Astrocyte (in vitro differentiated cells and primary cell): Measurements from ENCODE around the gene TMEM63C. TPM values are rescaled to one million over a fixed set of nuclear protein-coding genes. Genes with fewer than 3 reads are reported as not detected.

ENCODE experiments used
- DNase-seq: peaks from one replicate; pipeline ENCODE4 v3.0.0-alpha.2; 2010; ENCODE audit warnings: low read depth
- FAIRE-seq: peaks from 2 replicates; lab custom pipeline; 2011; peaks lifted over from hg19 to GRCh38; lab: Jason Lieb, UNC
- H2AFZ ChIP-seq: 2 replicates; pipeline ENCODE4 v1.6.0; 2012; ENCODE audit warnings: low read depth, low read length, inconsistent platforms
- H3K27ac ChIP-seq: 2 replicates; pipeline ENCODE4 v1.5.1; 2011; ENCODE audit warnings: low read depth, low read length, inconsistent platforms
- H3K27me3 ChIP-seq: 2 replicates; pipeline ENCODE4 v1.6.0; 2011; ENCODE audit warnings: low read length, inconsistent platforms; ENCODE audit not compliant: insufficient read depth
- H3K36me3 ChIP-seq: 2 replicates; pipeline ENCODE4 v1.5.1; 2011; ENCODE audit warnings: low read length, inconsistent platforms; ENCODE audit not compliant: insufficient read depth
- H3K4me1 ChIP-seq: 2 replicates; pipeline ENCODE4 v1.5.1; 2011; ENCODE audit warnings: low read length, inconsistent platforms; ENCODE audit not compliant: insufficient read depth
- H3K4me2 ChIP-seq: 2 replicates; pipeline ENCODE4 v1.6.0; 2012; ENCODE audit warnings: low read length, inconsistent platforms
- H3K4me3 ChIP-seq: 2 replicates; pipeline ENCODE4 v1.5.1; 2011; ENCODE audit warnings: low read depth, mild to moderate bottlenecking, low read length, inconsistent platforms; ENCODE audit not compliant: insufficient read depth
- H3K79me2 ChIP-seq: 2 replicates; pipeline ENCODE4 v1.6.0; 2012; ENCODE audit warnings: mild to moderate bottlenecking, low read length, inconsistent platforms; ENCODE audit not compliant: insufficient read depth
- H3K9ac ChIP-seq: 2 replicates; pipeline ENCODE4 v1.6.0; 2012; ENCODE audit warnings: mild to moderate bottlenecking, low read length, inconsistent platforms
- H3K9me3 ChIP-seq: 2 replicates; pipeline ENCODE4 v1.5.1; 2012; ENCODE audit warnings: low read depth, mild to moderate bottlenecking, low read length, inconsistent platforms; ENCODE audit not compliant: insufficient read depth
- H4K20me1 ChIP-seq: 2 replicates; pipeline ENCODE4 v1.6.0; 2012; ENCODE audit warnings: low read length, inconsistent platforms; ENCODE audit not compliant: insufficient read depth
- H3K27ac Mint-ChIP-seq: one replicate; pipeline ENCODE4 v1.8.0; 2021; ENCODE audit warnings: mild to moderate bottlenecking, mixed read lengths; ENCODE audit not compliant: unreplicated experiment
- H3K27me3 Mint-ChIP-seq: one replicate; pipeline ENCODE4 v1.8.0; 2021; ENCODE audit warnings: low read depth, mixed read lengths; ENCODE audit not compliant: unreplicated experiment
- H3K36me3 Mint-ChIP-seq: one replicate; pipeline ENCODE4 v1.8.0; 2021; ENCODE audit warnings: low read depth, mixed read lengths; ENCODE audit not compliant: unreplicated experiment
- H3K4me1 Mint-ChIP-seq: one replicate; pipeline ENCODE4 v1.8.0; 2021; ENCODE audit warnings: low read depth, mixed read lengths; ENCODE audit not compliant: unreplicated experiment
- H3K4me3 Mint-ChIP-seq: one replicate; pipeline ENCODE4 v1.8.0; 2021; ENCODE audit warnings: mild to moderate bottlenecking, moderate library complexity, mixed read lengths; ENCODE audit not compliant: unreplicated experiment
- H3K9me3 Mint-ChIP-seq: one replicate; pipeline ENCODE4 v1.8.0; 2021; ENCODE audit warnings: mild to moderate bottlenecking, mixed read lengths; ENCODE audit not compliant: unreplicated experiment
- EZH2 ChIP-seq: IDR thresholded peaks from 2 replicates; pipeline ENCODE4 v1.6.1; 2012; ENCODE audit warnings: mild to moderate bottlenecking, low read length, inconsistent platforms; ENCODE audit not compliant: insufficient read depth
- total RNA-seq: library from RNA; stranded (reverse); gene quantifications from 2 replicates; pipeline ENCODE4 v1.2.1, GENCODE V29; 2021
- TF ChIP-seq, protein P1 (sequence below): IDR thresholded peaks from 2 replicates; pipeline ENCODE4 v1.5.1; 2011; ENCODE audit warnings: low read depth, mild to moderate bottlenecking, inconsistent platforms, low read length, moderate library complexity; ENCODE audit not compliant: insufficient read depth

Gene TMEM63C
- total RNA-seq, 1 donor from 2014 or later = 11.3 TPM

DNA sequence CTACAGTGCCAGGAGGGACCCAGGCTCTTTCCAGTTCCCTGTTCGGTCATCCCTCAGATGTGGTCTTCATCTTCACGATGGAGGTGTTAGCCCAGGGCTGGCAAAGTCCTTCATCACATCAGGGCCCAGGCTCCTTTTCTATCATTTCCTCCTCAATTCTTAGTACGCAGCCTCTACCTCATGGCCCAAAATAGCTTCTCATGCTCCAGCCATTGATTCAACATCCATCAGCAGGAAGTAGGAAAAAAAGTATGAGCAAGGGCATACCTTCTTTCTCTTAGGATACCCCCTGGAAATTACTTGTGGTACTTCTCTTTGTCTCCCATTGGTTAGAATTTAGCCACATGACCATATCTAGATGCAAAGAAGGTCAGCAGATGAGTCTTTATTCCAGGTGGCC is 27.8 kb upstream of the TMEM63C start:
- H3K9me3 Mint-ChIP-seq = no peaks in the 10 kb centered on the region
- no peak overlapping the region for H3K4me3 ChIP-seq
- no peak overlapping the region for H3K4me3 Mint-ChIP-seq
- no peaks in the 10 kb centered on the region for H3K79me2 ChIP-seq
- peaks cover 6% of the 10 kb centered on the region for H3K4me1 ChIP-seq
- H3K4me2 ChIP-seq = no peak overlapping the region
- no peak overlapping the region for H3K27ac ChIP-seq
- no peaks in the 10 kb centered on the region for H4K20me1 ChIP-seq
- no peak overlapping the region for H3K9ac ChIP-seq
- TF ChIP-seq, protein P1, sequence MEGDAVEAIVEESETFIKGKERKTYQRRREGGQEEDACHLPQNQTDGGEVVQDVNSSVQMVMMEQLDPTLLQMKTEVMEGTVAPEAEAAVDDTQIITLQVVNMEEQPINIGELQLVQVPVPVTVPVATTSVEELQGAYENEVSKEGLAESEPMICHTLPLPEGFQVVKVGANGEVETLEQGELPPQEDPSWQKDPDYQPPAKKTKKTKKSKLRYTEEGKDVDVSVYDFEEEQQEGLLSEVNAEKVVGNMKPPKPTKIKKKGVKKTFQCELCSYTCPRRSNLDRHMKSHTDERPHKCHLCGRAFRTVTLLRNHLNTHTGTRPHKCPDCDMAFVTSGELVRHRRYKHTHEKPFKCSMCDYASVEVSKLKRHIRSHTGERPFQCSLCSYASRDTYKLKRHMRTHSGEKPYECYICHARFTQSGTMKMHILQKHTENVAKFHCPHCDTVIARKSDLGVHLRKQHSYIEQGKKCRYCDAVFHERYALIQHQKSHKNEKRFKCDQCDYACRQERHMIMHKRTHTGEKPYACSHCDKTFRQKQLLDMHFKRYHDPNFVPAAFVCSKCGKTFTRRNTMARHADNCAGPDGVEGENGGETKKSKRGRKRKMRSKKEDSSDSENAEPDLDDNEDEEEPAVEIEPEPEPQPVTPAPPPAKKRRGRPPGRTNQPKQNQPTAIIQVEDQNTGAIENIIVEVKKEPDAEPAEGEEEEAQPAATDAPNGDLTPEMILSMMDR = no peak
- no peak for TF ChIP-seq EZH2
- no peak overlapping the region for H3K27ac Mint-ChIP-seq
- no peaks in the 10 kb centered on the region for H3K36me3 Mint-ChIP-seq
- no peaks in the 10 kb centered on the region for H3K36me3 ChIP-seq
- no peaks in the 10 kb centered on the region for H3K9me3 ChIP-seq
- H2AFZ ChIP-seq = no peak overlapping the region
- peaks cover 10% of the 10 kb centered on the region for H3K27me3 Mint-ChIP-seq
- DNase-seq (no peak), FAIRE-seq (no peak)
- peaks cover 21% of the 10 kb centered on the region for H3K27me3 ChIP-seq
- peaks cover 3% of the 10 kb centered on the region for H3K4me1 Mint-ChIP-seq

DNA sequence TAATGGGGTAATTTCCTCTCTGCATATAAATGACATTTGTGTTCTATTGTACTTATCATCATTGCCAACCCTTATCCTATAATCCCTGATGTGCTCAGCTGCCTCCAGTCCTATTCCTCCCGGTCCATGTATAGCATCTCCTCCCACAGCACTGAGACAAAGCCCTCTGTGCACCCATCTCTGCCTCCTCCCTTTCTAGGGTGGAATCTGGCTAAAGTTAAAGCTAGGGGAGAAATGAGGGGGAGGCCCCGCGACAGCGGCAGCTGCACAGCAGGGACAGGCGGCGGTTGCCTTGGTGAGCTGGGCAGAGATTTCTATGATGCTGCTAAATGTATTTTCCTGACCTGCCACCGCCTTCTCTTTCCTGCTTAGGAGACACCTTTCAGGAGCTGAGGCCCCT is 27.2 kb upstream of the TMEM63C start:
- Histone ChIP-seq H2AFZ (no peak overlapping the region), H3K79me2 (no peaks in the 10 kb centered on the region), H3K9me3 (no peaks in the 10 kb centered on the region), H4K20me1 (no peaks in the 10 kb centered on the region), H3K4me1 (peaks cover 6% of the 10 kb centered on the region), H3K27ac (no peak overlapping the region), H3K27me3 (peaks cover 21% of the 10 kb centered on the region), H3K4me2 (no peak overlapping the region), H3K9ac (no peak overlapping the region), H3K4me3 (no peak overlapping the region), H3K36me3 (no peaks in the 10 kb centered on the region)
- no peak overlapping the region for H3K4me3 Mint-ChIP-seq
- H3K9me3 Mint-ChIP-seq = no peaks in the 10 kb centered on the region
- H3K27me3 Mint-ChIP-seq = peaks cover 10% of the 10 kb centered on the region
- DNase-seq (no peak), FAIRE-seq (no peak)
- no peaks in the 10 kb centered on the region for H3K36me3 Mint-ChIP-seq
- TF ChIP-seq EZH2 = no peak
- TF ChIP-seq, protein P1 = no peak
- H3K4me1 Mint-ChIP-seq = peaks cover 3% of the 10 kb centered on the region
- H3K27ac Mint-ChIP-seq = no peak overlapping the region

DNA sequence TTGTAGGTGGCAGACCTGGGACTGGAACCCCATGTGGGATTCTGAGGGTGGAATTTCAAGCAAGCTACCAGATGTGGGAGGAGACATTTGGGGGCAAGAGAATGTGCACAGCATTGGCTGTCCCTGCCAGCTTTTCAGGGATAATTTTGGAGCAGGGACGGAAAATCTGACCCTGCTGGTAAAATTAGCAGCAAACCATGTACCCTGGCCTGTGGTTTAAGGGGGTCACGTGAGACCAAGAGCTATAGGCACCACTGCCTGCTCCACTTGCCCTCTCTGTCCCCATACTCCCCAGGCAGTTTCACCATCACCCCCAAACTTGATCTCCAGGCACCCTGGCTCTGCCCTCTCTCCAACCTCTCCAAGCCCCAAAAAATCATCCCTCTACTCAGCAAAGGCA is 26.5 kb upstream of the TMEM63C start:
- Histone ChIP-seq H3K27me3 (peaks cover 21% of the 10 kb centered on the region), H4K20me1 (no peaks in the 10 kb centered on the region), H3K9me3 (no peaks in the 10 kb centered on the region), H3K9ac (no peak overlapping the region), H3K27ac (no peak overlapping the region), H3K36me3 (no peaks in the 10 kb centered on the region), H2AFZ (no peak overlapping the region), H3K4me3 (no peak overlapping the region), H3K79me2 (no peaks in the 10 kb centered on the region), H3K4me1 (peaks cover 6% of the 10 kb centered on the region), H3K4me2 (no peak overlapping the region)
- no peak for TF ChIP-seq EZH2
- TF ChIP-seq, protein P1 = no peak
- H3K9me3 Mint-ChIP-seq = no peaks in the 10 kb centered on the region
- H3K36me3 Mint-ChIP-seq = no peaks in the 10 kb centered on the region
- H3K4me1 Mint-ChIP-seq = peaks cover 3% of the 10 kb centered on the region
- FAIRE-seq (no peak), DNase-seq (no peak)
- H3K4me3 Mint-ChIP-seq = no peak overlapping the region
- H3K27me3 Mint-ChIP-seq = peaks cover 10% of the 10 kb centered on the region
- H3K27ac Mint-ChIP-seq = no peak overlapping the region
